ENCODE measurements around the gene TPRG1.

TPRG1 gene

DNA sequence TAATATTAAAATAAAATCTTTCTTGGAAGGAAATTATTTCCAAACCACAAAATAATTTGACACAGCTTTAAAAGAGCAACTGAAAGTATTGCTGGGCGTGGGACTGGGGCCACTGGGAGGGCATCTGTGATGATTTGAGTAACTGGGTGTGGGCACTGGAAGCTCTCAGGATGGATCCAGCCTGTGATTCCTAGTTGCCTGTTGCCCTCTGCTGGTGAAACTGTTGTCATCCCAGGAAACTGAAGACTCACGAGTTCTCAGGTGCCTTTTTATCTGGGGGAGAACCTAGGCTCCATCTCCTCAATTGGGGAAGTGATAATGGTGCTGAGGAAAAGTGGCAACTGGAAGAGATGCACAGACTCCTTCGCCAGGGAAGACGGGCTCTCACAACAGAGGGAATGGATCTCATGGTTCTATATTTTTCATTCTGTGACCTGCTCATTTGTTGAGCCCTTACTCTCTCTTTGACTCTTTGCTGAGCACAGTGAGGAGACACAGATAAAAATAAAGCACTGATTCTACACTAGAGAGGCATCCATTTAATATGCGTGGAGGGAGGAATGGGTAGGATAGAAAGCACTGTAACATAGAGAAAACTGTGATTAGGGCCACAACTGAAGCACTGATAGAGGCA is 61.6 kb downstream of the TPRG1 start:
- peak; percentile 20 for DNase-seq

DNA sequence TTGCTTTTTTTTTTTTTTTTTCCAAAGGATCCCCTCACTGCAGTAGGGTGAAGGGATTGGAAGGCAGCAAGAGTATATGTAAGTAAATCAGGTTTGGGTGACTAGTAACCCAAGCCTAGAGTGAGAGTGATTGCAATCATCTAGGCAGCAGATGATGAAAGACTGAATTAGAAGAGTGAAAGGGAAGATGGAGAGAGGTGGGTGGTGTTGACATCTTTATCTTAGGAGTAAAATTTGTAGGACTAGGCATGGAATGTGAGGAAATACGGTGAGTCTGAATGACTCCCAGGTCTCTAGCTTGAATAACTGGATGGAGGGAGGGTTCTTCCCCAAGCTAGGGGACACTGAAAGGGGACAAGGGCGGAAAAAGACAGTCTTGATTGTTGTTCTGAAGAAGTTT is 63.4 kb downstream of the TPRG1 start:
- no peak for DNase-seq

DNA sequence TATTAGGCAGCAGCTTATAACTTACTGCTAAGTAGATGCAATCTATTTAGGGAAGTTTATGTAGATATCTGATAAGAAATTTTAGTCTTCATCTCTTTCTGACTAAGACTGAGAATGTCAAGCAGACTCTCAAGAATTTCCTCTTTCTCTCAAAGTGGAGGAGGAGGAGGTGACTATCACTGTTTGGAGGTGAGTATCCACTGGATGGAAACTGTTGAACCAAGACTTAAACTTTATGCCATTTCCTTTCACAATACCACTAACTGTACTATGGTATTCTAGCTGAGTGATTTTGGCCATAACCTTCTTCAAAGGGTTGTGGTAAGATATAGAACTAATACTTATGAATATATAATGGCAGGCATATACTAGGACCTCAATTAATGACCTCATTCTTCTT is 64.6 kb downstream of the TPRG1 start:
- no peak for DNase-seq

DNA sequence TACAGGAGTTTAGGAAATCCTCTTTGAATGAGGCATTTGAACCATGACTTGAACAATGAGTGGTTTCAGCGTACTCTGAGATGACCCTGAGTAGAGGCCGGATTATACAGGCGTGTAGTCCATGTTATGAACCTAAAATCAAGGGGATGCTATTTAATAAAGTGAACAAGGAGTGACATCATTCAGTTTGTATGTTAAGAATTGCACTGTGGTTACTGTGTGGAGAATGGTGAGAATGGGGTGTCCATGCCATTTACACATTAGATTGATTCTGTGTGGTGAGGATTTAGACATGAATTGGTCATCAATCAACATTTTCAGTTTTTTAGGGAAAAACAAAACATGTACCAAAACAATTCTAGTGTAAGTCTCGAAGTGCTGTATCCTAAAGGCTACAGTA is 65.8 kb downstream of the TPRG1 start:
- DNase-seq = no peak

DNA sequence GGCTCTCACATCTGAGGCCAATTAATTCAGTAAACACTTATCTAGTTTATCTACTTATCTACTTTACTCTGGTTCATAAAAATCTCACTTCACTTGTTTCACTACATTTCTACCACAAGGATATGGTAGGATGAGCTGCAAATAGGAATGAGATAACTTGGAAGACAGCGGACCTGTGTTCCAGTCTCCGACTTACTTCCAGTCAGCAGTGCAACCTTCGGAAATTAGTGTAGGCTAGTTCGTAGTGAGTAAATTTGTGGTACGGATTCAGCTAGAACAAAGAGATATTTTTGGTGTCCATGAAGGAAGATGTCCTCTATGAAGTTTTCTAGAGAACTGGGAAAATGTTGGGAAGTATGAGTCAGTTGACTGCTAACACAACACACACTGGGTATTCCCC is 66.3 kb downstream of the TPRG1 start:
- no peak for DNase-seq

DNA sequence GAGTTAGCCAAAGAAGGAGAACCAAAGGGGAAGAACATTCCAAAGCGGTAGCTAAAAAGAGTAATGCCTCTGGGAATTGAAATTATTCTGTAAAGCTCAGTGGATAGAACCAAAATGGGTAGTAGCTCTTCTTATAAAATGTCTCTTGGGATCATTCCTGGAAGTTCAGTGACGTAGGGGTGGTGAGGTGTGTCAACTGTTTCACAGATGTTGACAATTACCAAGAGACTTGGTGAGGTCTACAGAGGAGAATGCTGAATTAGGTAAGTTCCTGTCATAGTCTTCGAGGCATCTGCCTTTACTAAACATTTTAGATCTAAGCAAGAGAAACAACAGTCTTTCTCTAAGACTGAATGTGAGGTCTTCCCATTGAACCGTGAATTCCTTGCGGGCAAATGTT is 67.8 kb downstream of the TPRG1 start:
- DNase-seq = no peak

DNA sequence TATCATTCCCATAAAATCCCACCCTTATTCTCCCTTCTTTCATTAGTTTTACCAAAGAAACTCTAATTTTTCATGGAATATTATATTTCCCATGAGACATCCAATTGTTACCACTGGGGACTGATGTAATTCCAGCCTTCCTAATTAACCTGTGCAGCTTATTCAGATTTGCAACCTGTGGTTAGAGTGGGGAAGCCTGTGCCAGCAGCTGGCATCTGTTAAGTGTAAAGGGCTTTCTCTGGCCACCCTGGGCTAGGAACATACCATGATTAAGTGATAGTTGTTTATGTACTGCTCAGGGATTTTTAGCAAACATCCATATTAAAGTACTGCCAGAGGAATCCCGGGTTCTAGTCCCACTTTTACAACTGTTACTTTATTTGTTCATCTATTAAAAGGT is 78.2 kb downstream of the TPRG1 start:
- DNase-seq = no peak

DNA sequence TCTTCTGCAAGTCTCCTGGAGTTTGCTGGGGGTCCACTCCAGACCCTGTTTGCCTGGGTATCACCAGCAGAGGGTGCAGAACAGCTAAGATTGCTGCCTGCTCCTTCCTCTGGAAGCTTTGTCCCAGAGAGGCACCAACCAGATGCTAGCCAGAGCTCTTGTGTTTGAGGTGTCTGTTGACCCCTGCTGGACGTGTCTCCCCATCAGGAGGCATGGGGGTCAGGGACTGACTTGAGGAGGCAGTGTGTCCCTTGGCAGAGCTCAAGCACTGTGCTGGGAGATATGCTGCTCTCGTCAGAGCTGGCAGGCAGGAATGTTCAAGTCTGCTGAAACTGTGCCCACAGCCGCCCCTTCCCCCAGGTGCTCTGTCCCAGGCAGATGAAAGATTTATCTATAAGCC is 86.5 kb downstream of the TPRG1 start:
- DNase-seq = no peak

DNA sequence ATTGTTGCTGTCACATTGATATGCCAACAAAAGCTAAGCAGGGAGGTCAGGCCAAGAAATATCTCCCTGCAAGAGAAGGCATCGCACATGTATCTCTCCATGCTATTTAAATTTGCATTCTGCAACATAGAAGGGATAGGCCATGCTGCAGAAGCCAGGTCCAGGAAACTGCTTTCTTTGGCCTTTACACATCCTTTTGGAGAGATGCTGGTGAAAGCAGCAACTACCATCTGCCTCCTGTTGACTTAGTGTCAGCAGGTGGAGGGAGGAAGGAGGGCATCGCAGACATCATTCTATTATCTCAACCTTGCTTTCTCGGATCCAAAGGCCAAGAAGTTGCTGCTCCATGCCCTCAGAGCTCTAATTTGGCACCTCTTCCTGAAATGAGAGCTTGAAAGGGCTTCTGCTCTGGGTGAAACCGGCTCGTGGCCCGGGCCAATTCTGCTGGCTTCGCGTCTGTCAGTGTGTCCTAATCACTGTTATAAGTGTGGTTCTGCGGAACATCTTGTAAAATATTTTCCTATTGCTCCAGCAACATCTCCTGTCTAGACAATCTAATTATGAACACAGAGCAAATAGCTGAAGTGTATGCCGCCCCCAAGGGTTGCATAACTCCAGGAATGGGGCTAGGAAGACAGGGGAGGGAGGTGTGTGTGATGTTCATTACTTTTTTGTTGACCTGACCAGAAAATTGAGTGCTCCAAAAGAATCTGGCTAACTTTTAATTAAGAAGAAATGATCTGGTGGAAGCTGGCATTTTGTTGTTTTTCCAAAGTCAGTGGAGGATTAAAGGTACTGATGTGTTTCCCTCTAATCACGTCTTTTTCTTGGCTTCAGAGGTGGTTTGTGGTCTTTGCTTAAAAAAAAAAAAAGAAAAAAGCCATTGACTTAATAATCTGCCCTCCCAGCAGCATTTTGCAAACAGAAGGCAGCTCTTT is 89.1 kb downstream of the TPRG1 start:
- no peak for DNase-seq

DNA sequence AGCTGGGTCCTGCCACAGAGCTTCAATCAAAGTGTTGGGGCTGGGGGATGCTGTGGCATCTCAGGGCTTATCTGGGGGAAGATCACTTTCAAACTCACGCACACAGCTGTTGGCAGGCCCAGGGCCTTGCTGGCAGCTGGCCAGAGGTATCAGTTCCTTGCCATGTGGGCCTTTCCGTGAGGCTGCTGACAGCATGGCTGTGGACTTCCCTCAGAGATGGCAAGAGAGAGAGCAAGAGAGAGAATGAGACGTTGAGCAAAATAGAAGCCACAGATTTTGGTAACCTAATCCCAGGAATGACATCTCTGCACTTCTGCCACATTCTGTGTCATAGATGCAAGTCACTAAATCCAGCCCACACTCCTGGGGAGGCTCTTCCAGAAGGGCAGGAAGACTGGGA is 91.0 kb downstream of the TPRG1 start:
- DNase-seq = no peak

DNA sequence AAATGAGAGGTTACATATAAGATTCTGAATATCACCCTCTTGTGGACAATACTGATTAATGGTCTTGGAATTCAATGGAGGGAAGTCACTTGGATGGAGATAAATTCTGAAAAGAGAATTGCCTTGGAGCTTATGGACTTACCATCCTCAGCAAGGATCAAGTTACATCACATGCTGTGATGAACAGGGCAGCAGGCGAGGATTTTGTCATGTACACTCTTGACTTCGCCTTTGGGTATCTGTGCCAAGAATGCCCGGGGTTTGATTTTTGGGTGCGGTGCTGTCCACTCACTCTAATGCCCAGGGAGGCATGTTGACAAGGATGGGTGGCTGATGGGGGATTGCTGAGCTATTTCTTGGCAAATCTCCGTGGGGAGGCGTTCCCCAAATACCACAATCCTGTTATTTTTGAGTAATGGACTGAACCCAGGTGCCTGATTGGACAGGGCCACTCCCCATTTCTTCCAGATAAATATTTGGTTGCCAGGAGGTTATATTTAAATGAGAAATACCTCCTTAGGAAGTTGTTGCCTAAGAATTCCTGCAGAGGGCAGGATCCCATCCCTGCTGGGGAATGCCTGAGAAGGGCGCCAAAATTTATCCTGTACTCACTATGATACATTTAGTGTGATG is 96.3 kb downstream of the TPRG1 start:
- no peak for DNase-seq

DNA sequence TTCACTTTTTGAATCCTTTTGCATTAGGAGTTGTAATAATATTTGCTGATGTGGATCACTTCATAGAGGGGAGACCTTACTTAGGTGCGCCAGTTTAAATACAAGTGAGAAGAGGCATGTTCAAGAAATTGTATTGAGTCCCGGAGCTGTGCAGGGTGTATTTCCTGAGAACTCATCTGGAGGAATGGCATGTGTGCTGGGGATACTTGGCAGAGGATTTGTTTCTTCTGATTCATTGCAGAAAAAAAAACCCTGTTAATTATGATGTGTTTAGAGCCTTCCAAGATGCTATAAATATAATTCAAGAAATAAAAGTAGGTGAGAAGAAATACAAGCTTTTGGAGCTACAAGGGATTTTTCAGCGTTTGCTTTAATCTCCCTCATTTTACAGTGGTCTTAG is 97.6 kb downstream of the TPRG1 start:
- DNase-seq = no peak

DNA sequence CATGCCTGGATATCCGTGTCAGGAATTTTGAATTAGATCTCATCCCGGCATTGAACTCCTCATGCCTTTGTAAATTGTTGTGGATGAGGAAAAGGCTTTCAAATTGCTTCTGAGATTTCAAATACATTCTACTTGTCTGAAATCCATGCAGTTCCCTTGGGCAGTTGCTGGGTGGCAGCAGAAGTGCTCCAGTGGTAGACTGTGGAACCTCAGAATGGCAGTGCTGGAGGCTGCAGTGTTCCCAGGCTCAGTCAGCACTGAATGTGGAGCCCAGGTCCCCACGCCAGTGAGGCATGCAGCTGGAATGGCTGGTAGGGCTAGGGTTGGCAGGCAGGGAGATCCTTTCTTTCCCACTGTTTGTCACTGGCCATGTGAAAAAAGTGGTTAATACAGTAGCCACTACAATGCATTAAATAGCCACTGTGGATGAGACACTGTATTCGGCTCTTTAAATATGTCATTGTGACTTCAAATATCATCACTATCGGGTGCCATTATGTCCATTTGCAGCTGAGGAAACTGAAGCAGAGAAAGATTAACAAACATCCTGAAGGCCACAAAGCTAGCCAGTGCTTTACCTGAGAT is 98.6 kb downstream of the TPRG1 start:
- DNase-seq = peak; percentile 56

DNA sequence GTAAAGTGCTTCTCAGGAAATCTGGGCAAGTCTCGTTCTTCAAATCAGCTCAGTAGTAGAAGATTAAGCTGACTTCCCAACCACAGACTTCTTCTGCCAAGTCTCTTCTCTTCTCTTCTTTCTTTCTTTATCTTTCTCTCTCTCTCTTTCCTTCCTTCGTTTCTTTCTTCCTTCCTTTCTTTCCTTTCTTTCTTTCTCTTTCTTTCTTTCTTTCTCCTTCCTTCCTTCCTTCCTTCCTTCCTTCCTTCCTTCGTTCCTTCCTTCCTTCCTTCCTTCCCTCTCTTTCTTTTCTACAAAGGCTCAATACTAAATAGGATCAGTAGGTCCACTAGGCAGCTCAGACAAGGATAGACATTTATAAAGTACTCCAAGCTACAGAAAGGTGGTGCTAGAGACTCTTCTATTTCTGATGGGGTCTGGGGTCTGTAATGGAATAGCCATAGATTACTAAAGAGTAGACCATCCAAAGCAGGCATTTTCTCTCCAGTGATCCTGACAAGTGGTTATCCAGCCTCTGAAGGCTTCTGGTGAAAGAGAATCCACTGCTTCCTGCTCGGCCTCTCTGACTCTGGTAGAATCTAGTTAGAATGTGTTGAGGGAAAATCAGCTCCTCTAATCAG is 100.8 kb downstream of the TPRG1 start:
- no peak for DNase-seq

DNA sequence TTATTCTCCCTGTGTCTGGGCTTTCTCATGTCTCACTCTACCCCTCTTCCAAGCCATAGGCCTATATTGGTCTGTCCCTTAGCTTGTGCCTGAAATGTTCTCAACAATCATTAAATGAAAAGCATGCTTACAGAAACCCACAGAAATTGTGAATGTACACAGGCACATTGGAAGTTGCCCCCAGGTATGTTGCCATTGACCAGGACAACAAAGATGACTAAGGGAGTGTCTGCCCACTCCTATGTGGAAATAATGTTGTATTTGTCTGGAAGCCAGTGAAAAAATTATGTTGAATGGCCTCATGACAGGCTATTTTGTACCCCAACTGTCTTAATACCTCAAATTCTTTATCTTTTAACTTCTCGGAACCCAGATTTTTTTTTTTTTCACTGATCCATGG is 102.0 kb downstream of the TPRG1 start:
- no peak for DNase-seq

DNA sequence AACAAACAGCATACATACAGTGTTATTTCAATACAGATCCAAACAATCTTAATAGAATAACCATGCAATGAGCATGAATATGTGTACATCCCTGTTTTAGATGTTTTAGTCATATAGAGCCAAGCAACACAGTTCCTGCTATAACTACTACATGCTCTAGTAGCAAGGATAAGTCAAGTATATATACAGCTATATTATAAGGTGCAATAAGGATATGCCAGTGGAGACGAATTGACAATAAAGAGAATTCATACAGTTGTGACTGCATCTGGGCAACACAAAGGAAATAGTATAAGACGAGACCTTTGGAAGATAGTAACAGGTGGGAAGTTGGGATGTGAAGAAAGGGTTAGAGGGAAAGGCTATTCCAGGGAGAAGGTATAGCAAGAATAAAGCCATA is 103.4 kb downstream of the TPRG1 start:
- DNase-seq = no peak

DNA sequence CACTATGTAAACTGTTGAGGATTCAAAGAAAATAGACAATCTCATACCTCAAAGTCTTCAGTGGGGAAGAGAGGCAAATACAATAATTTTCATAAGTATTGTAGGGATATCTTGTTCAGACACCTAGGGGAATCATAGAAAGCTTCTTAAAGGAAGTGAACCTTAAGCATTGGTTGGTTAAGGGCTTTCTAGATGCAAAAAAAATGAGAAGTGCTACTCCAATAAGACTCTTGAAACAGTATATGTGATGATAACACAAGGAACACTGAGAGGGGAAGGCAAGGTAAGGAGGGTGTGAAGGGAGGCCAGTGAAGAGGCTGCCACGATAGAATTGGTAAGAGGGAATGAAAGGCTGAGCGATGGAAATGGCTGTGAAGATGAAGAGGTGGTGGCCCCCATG is 104.1 kb downstream of the TPRG1 start:
- DNase-seq = no peak

DNA sequence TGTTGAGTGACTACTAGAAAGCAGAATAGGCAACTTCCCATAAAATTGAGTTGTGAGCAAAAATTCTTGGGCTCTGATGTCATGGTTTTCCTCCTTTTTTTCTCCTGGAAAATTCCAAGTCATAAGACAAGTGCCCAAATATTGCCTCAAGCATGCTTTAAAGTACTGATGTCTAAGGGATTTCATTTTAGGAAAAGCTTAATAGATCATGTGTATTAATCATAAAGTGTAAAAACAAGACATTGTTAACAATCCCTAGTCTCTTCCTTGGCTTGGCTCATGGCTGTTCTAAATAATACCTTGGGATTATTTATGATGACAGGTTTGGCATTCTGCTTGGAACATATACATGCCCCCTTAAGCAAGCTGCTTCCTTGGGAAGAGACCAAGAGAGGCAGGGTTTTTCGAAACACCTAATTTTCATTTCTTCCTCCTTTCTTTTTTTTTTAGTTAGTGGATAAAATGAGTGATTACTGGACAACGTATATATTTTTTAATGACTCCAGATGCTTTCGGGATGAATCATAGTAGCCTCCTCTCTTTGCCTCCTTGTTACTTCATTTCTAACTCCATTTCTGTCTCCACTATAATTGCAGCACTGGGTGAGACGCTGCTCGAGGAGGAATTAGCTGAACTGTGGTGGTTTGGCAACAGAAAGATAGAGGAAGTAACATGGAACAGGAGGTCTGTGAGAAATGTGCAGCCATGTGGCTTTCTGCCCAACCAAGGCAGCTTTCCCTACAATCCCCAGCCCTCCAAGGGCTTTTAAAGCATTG is 104.9 kb downstream of the TPRG1 start:
- no peak for DNase-seq

DNA sequence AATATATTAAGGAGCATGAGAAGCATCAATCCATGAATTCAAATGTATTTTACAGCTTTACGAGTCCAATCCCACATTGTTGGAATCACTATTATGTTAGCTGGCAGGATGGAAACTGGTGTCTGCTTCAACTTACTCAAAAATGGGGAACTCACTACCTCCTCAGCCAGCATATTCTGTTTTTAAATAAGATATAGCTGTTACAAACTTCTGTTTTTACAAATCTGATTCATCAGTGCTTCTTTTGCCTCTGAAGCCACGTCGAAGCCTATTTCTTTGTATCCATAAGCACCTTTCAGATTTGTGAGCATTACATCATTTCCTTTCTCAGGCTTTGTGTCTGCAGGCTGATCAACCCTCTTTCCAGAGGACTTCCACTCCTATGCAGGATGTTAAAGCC is 105.9 kb downstream of the TPRG1 start:
- peak; percentile 19 for DNase-seq

DNA sequence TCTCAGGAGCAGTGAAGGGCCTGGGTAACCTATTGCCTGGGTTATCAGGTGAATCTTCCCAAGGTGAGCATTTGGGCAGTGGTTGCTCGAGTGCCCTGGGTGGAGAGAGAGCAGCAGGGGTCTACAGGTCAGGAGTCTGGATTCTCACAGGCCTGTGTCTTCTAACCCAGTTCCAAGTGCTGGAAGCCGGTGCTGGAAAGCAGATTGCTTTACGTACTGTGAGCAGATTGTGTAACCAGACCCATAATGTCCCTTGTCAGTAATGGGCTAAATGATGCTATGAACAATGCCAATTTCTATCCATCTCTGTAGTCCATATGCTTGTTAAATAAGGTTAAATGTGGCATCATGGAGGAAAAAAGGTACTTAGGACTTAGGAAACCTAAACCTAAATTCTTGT is 106.5 kb downstream of the TPRG1 start:
- no peak for DNase-seq

DNA sequence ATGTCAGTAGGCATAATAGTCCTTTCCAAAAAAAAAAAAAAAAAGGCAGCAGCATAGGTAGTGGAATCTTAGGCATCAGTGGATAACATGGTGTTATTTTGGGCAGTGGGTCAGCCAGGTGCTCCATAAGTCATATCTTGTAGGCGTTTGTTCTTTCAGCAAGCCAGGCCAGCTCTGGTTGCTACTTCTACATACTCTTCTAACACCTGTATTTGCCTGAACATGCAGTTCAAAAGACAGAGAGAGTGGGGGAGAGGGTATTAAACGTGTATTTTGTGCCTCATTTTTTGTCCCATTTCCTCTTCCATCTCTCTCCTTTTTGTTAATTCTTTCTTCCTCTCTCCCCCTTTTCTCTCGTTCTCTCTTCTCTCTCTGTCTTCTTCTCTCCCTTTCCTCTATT is 110.4 kb downstream of the TPRG1 start:
- no peak for DNase-seq

DNA sequence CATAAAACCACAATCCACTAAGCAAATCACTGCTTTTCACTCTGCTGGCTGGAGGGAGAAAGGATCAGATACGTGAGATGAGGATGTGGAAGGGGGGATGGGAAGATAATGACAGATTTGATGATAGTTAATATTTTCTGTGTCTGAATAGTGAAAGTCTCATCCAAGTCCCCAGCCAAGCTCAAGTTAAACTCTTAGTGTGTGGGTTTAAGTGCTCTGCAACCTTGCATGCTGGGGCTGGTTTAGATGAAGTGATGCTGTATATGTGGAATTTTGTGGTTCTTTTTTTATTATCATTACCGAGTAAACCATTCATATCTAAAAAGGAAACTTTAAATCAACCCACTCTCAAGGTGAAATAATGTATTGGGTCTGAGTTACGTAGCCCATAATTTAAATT is 111.0 kb downstream of the TPRG1 start:
- DNase-seq = no peak

All from CD4-positive, alpha-beta T cell treated with Interleukin-17A for 4 hours (primary cell).